A549 treated with GW870086 at 1 μM for 4 hours (cell line): ENCODE results near the gene RAMP2. TPM values are rescaled to one million over a fixed set of nuclear protein-coding genes. Genes with fewer than 3 reads are reported as not detected.

Experiments used
- total RNA-seq: library from RNA; stranded (reverse); fragments of 200-300 nt; extraction: Qiagen RNA extraction; gene quantifications from 5 replicates; pipeline ENCODE4 v1.2.3, GENCODE V29; 2022; ENCODE audit warnings: low read depth

RAMP2 gene
- 0.65 to 1.7 TPM (median 1.4 TPM) in 5 replicates for total RNA-seq

GRCh38 chr17:42760652-42761581 is at the start of gene RAMP2:
TSS of gene RAMP2 (plus strand) at chr17:42761227. CDS start at chr17:42761262, 35 bp downstream.

GRCh38 chr17:42744806-42745617 is 16.0 kb upstream of the RAMP2 start, which contains the start of gene EZH1:
TSS of gene EZH1 (minus strand) at chr17:42745040. CDS start at chr17:42728941, 16,099 bp downstream.

GRCh38 chr17:42773290-42774035 is 12.4 kb downstream of the RAMP2 start, which contains the start of gene VPS25:
TSS of gene VPS25 (plus strand) at chr17:42773449. CDS start at chr17:42773476, 27 bp downstream.

GRCh38 chr17:42779936-42780850 is 19.2 kb downstream of the RAMP2 start, which contains the start of gene WNK4:
TSS of gene WNK4 (plus strand) at chr17:42780610. CDS start at chr17:42780699, 89 bp downstream.

GRCh38 chr17:42798383-42799380 is 37.7 kb downstream of the RAMP2 start, which contains the start of the genes CNTD1 and COA3:
TSS of gene CNTD1 (plus strand) at chr17:42798861. CDS start at chr17:42799068, 207 bp downstream.
TSS of gene COA3 (minus strand) at chr17:42798704. CDS start at chr17:42798681, 23 bp downstream.

Other genes starting within 250 kb of the RAMP2 start
- 31.6 to 46.5 TPM (median 43.8 TPM) in 5 replicates for gene NAGLU, start 225.0 kb upstream of the RAMP2 start, total RNA-seq
- 1.2 to 1.7 TPM (median 1.2 TPM) in 5 replicates for gene HSD17B1, start 208.3 kb upstream of the RAMP2 start, total RNA-seq
- 102 to 133 TPM (median 124 TPM) in 5 replicates for gene COASY, start 199.1 kb upstream of the RAMP2 start, total RNA-seq
- gene MLX, start 194.1 kb upstream of the RAMP2 start, total RNA-seq: 59.1 to 69.5 TPM (median 65.1 TPM) in 5 replicates
- gene PSMC3IP, start 183.5 kb upstream of the RAMP2 start, total RNA-seq: 29.3 to 35.2 TPM (median 30.5 TPM) in 5 replicates
- 24.4 to 27.7 TPM (median 26.4 TPM) in 5 replicates for gene RETREG3, start 151.9 kb upstream of the RAMP2 start, total RNA-seq
- gene TUBG1, start 151.5 kb upstream of the RAMP2 start, total RNA-seq: 131 to 148 TPM (median 141 TPM) in 5 replicates
- gene TUBG2, start 101.9 kb upstream of the RAMP2 start, total RNA-seq: 18.8 to 25.6 TPM (median 22.8 TPM) in 5 replicates
- 14.2 to 21.2 TPM (median 17.9 TPM) in 5 replicates for gene PLEKHH3, start 84.2 kb upstream of the RAMP2 start, total RNA-seq
- gene CCR10, start 79.4 kb upstream of the RAMP2 start, total RNA-seq: 0.25 to 0.41 TPM (median 0.32 TPM) in 5 replicates
- 4.4 to 6.3 TPM (median 5.4 TPM) in 5 replicates for gene CNTNAP1, start 78.7 kb upstream of the RAMP2 start, total RNA-seq
- gene EZH1, start 16.2 kb upstream of the RAMP2 start, total RNA-seq: 9.2 to 11.7 TPM (median 10.5 TPM) in 5 replicates
- 121 to 129 TPM (median 125 TPM) in 5 replicates for gene VPS25, start 12.2 kb downstream of the RAMP2 start, total RNA-seq
- gene WNK4, start 19.4 kb downstream of the RAMP2 start, total RNA-seq: 0.90 to 1.1 TPM (median 1.0 TPM) in 5 replicates
- 125 to 149 TPM (median 135 TPM) in 5 replicates for gene COA3, start 37.5 kb downstream of the RAMP2 start, total RNA-seq
- 0.05 to 0.08 TPM (median 0.06 TPM) in 3 of 5 replicates, not detected in the others for gene CNTD1, start 37.6 kb downstream of the RAMP2 start, total RNA-seq
- gene BECN1, start 63.1 kb downstream of the RAMP2 start, total RNA-seq: 76.1 to 101 TPM (median 78.7 TPM) in 5 replicates
- gene PSME3, start 72.2 kb downstream of the RAMP2 start, total RNA-seq: 225 to 285 TPM (median 238 TPM) in 5 replicates
- 1.8 to 2.3 TPM (median 1.9 TPM) in 5 replicates for gene AOC2, start 83.4 kb downstream of the RAMP2 start, total RNA-seq
- gene AOC3, start 90.0 kb downstream of the RAMP2 start, total RNA-seq: 1.1 to 2.2 TPM (median 1.4 TPM) in 5 replicates
- not detected in 5 replicates for gene G6PC1, start 139.6 kb downstream of the RAMP2 start, total RNA-seq
- 53.8 to 58.0 TPM (median 57.6 TPM) in 5 replicates for gene AARSD1, start 203.2 kb downstream of the RAMP2 start, total RNA-seq
- gene PTGES3L, start 218.9 kb downstream of the RAMP2 start, total RNA-seq: 0.73 to 2.0 TPM (median 1.0 TPM) in 5 replicates
- 20.6 to 23.0 TPM (median 22.1 TPM) in 5 replicates for gene RUNDC1, start 219.3 kb downstream of the RAMP2 start, total RNA-seq
- gene RPL27, start 237.2 kb downstream of the RAMP2 start, total RNA-seq: 2,973 to 3,984 TPM (median 3,050 TPM) in 5 replicates
- 18.2 to 21.6 TPM (median 18.9 TPM) in 5 replicates for gene IFI35, start 245.6 kb downstream of the RAMP2 start, total RNA-seq